Psoas muscle (tissue), 8 donors: Measurements from ENCODE around the gene WNT2B. TPM values are rescaled to one million over a fixed set of nuclear protein-coding genes. Genes with fewer than 3 reads are reported as not detected.

Source experiments
- ATAC-seq, 4 donors: fragments of 200-7000 bp; cut with Tn5 transposase; one replicate each; pipeline ENCODE4 v1.9.1; 2020; ENCODE audit warnings: moderate library complexity in 3 of 4, mild to moderate bottlenecking in 2 of 4
- DNase-seq, 2 donors: peaks; one replicate each; pipeline ENCODE4 v3.0.0-alpha.2; 2020
- H3K27ac ChIP-seq: fragments of 200-600 bp; one replicate; pipeline ENCODE4 v1.8.0; 2022
- H3K27me3 ChIP-seq, 3 donors: fragments of 200-600 bp in 1 of 3; one replicate each; pipeline versions ENCODE4 v1.6.1 to v1.8.0; 2013 to 2022; ENCODE audit warnings: low read length in 2 of 3, mild to moderate bottlenecking in 2 of 3, moderate library complexity in 1 of 3; ENCODE audit not compliant: insufficient read depth in 3 of 3
- H3K36me3 ChIP-seq, 2 donors: fragments of 200-600 bp in 1 of 2; one replicate each; pipeline versions ENCODE4 v1.6.1 to v1.8.0; 2013 to 2022; ENCODE audit warnings: low read depth in 1 of 2, mild to moderate bottlenecking in 1 of 2, moderate library complexity in 1 of 2; ENCODE audit not compliant: insufficient read depth in 1 of 2
- H3K4me1 ChIP-seq: fragments of 200-600 bp; one replicate; pipeline ENCODE4 v1.8.0; 2022
- H3K4me3 ChIP-seq: fragments of 200-600 bp; one replicate; pipeline ENCODE4 v1.8.0; 2022; ENCODE audit warnings: mild to moderate bottlenecking
- H3K9me3 ChIP-seq: fragments of 200-600 bp; one replicate; pipeline ENCODE4 v1.8.0; 2022
- CTCF ChIP-seq: fragments of 200-600 bp; IDR thresholded peaks from one replicate; pipeline ENCODE4 v1.8.0; 2022; ENCODE audit warnings: antibody characterized with exemption
- WGBS, 3 donors: extraction: QIAGEN DNeasy Blood & Tissue Kit; methylation state at CpG; one replicate each; pipeline versions ENCODE4 v1.1.6 to v1.1.7; 2013; 5-methylcytosine and 5-hydroxymethylcytosine counted together
- intact Hi-C, 2 donors: fragments of 100-400 bp; cut with DNase I; formaldehyde crosslinking; loops; one replicate each; pipeline versions ENCODE4 v1.11.0 to v1.14.2; 2022
- polyA plus RNA-seq, 3 donors: library from polyadenylated mRNA; stranded (reverse); fragments of 200-250 nt; gene quantifications; one replicate each; pipeline ENCODE4 v1.2.3, GENCODE V29; 2013
- total RNA-seq, 4 donors: library from RNA; stranded (reverse); fragmentation: NEBNext Ultra II Directional in 2 of 4; extraction: Animal tissue kit (Norgen Biotek cat#: 25700) in 2 of 4; gene quantifications; one replicate each; pipeline versions ENCODE4 v1.2.1 to v1.2.4, GENCODE V29; 2021 to 2023
- donor health status: healthy with polysubstance abuse.
- donor health status: DM: no; HTN: no; CAD: no; lungs with moderate emphysema.
- donor health status: Bipolar disorder and iron deficiency.
- donor health status: healthy.
- donor health status: DM: yes; HTN: yes; CAD: no.
- donor health status: DM: no; HTN: no; CAD: no.
- donor health status: DM: no; HTN: no; CAD: no.
- donor health status: DM: yes; HTN: yes; CAD: no.

The WNT2B gene
- total and polyA plus RNA-seq, 7 donors, result 0.18 to 0.86 (median 0.40) TPM

DNA sequence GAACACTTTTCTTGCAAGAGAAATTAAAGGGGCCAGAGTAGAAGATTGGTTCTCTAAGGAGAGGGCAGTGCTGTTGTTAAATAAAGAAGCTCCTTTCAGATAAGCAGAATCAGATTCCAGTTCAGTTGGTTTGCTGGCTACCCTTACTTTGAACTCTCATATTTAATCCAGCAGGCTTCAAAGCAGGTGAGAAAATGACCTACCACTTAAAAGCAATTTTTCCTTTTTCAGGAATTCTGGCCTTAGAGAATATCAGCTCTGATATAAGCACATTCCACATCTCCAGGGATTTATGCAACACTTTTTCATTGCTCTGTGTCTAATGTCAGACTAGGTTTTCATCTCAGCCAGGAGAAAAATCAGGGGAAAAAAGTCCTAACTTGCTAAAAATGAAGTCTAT is 28.7 kb downstream of the WNT2B start:
- Histone ChIP-seq H3K27ac (no peak overlapping the region), H3K4me1 (no peaks in the 10 kb centered on the region), H3K9me3 (no peaks in the 10 kb centered on the region), H3K36me3 (peaks cover 5 to 69% of the 10 kb centered on the region in 2 donors), H3K27me3 (no peaks in the 10 kb centered on the region), H3K4me3 (no peak overlapping the region)
- DNase-seq, result no peak
- intact Hi-C loops, result no loop called here
- no peak for TF ChIP-seq CTCF
- ATAC-seq, result no peak

- no peak for TF ChIP-seq CTCF
- no peak for DNase-seq
- Histone ChIP-seq H3K27ac (no peak overlapping the region), H3K4me3 (no peak overlapping the region), H3K9me3 (no peaks in the 10 kb centered on the region), H3K4me1 (peaks cover under 1% of the 10 kb centered on the region), H3K36me3 (peaks cover 5 to 55% of the 10 kb centered on the region in 2 donors), H3K27me3 (no peaks in the 10 kb centered on the region)
- intact Hi-C loops, result no loop called here
- WGBS, 3 donors, result 77 to 79% (median 78%) methylated on average over 3 of the region's 3 CpGs
- no peak for ATAC-seq
These were observed 30.1 kb downstream of the WNT2B start for GRCh38 chr1:112538883-112539282.

DNA sequence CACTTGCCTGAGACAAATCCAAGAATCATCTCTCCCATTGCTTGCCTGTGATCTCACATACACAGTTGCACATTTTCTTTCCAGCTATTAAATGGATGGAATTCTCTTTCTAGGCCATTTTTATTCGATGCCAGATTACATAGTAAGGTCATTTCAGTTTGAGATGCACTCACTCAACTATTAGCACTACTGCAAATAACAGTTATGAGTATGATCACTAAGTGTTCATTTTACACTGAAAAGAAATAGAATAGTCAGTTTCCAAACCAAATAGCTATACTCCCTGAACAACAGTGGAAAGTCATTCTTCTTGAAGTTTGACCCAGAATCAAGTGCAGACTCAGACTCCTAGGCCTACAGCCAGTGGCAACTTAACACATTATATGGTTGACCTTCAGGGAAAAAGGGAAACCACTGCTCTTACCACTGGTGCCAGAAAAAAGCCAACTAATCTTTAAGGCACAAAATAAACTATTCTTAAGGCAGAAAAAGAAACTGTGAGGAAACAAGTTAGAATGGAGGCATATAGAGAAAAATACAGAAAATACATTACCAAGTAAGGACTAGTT is 31.5 kb downstream of the WNT2B start:
- Histone ChIP-seq H3K36me3 (peaks cover 5 to 45% of the 10 kb centered on the region in 2 donors), H3K4me3 (no peak overlapping the region), H3K4me1 (peaks cover 10% of the 10 kb centered on the region), H3K9me3 (no peaks in the 10 kb centered on the region), H3K27me3 (no peaks in the 10 kb centered on the region), H3K27ac (no peak overlapping the region)
- WGBS, 3 donors, result 0 to 32% (median 20%) methylated on average over 1 of the region's 1 CpG
- intact Hi-C loops, result no loop called here
- no peak for ATAC-seq
- no peak for TF ChIP-seq CTCF
- no peak for DNase-seq

DNA sequence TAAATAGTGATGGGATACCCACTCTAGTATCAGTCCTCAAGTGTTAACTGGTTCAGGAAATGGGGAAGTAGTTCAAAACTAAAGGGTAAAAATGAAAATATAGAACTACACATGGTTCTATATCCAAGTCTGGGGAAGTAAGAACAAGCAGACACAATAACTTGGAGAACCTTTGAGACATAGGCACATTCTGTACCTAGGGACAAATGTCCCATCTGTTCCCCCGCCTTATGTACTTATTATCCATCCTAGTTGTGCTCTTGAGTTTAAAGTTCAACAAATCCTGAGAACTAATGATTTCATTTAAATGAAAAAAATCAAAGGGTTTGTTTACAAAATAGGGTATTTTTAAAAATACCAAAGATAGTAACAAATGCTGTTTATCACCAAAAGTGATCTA is 32.5 kb downstream of the WNT2B start:
- no peak for TF ChIP-seq CTCF
- ATAC-seq, result no peak
- WGBS, 3 donors, result 46 to 99% (median 63%) methylated on average over 1 of the region's 1 CpG
- DNase-seq, result no peak
- intact Hi-C loops, result no loop called here
- Histone ChIP-seq H3K27ac (no peak overlapping the region), H3K36me3 (peaks cover 5 to 45% of the 10 kb centered on the region in 2 donors), H3K4me1 (peaks cover 10% of the 10 kb centered on the region), H3K27me3 (no peaks in the 10 kb centered on the region), H3K4me3 (no peak overlapping the region), H3K9me3 (no peaks in the 10 kb centered on the region)
